Ascending aorta (tissue), 2 donors: ENCODE data around the gene TMBIM1. TPM values are rescaled to one million over a fixed set of nuclear protein-coding genes. Genes with fewer than 3 reads are reported as not detected.
A peak's percentile ranks its signal among the peaks of the same experiment; 100 is the strongest.

Experiments
- DNase-seq, 2 donors: peaks; one replicate each; pipeline ENCODE4 v3.0.0-alpha.2; 2019; ENCODE audit warnings: low spot score in 2 of 2
- H3K27ac ChIP-seq, 2 donors: fragments of 200-600 bp; sonication (generic); one replicate each; pipeline ENCODE4 v1.5.1; 2016 to 2017; ENCODE audit warnings: mild to moderate bottlenecking in 1 of 2
- H3K27me3 ChIP-seq: fragments of 200-600 bp; sonication (generic); one replicate; pipeline ENCODE4 v1.5.1; 2017
- H3K36me3 ChIP-seq, 2 donors: fragments of 200-600 bp; sonication (generic); one replicate each; pipeline ENCODE4 v1.5.1; 2016
- H3K4me1 ChIP-seq, 2 donors: fragments of 200-600 bp; sonication (generic); one replicate each; pipeline ENCODE4 v1.5.1; 2016 to 2017; ENCODE audit warnings: mild to moderate bottlenecking in 1 of 2
- H3K4me3 ChIP-seq, 2 donors: fragments of 200-600 bp; sonication (generic); one replicate each; pipeline ENCODE4 v1.5.1; 2016 to 2017; ENCODE audit warnings: mild to moderate bottlenecking in 1 of 2
- H3K9me3 ChIP-seq, 2 donors: fragments of 200-600 bp; sonication (generic); one replicate each; pipeline ENCODE4 v1.5.1; 2016
- intact Hi-C: fragments of 100-400 bp; cut with DNase I; formaldehyde crosslinking; loops from one replicate; pipeline ENCODE4 v1.15.1; 2023
- total RNA-seq: library from RNA; depleted of rRNA; stranded (reverse); fragments of >200 nt; gene quantifications from one replicate; pipeline ENCODE4 v1.1.0, GENCODE V29; 2016
- TF ChIP-seq, protein P1 (sequence below), 3 experiments: fragments of 200-600 bp in 2 of 3; fragments of 450-650 bp in 1 of 3; sonication (generic) in 2 of 3; IDR thresholded peaks; one replicate each; pipeline ENCODE4 v1.5.1; 2016 to 2019; ENCODE audit warnings: antibody characterized with exemption in 3 of 3, mild to moderate bottlenecking in 1 of 3, moderate library complexity in 1 of 3

Gene TMBIM1
- total RNA-seq, 1 donor from 2014 or later: 320 TPM

DNA sequence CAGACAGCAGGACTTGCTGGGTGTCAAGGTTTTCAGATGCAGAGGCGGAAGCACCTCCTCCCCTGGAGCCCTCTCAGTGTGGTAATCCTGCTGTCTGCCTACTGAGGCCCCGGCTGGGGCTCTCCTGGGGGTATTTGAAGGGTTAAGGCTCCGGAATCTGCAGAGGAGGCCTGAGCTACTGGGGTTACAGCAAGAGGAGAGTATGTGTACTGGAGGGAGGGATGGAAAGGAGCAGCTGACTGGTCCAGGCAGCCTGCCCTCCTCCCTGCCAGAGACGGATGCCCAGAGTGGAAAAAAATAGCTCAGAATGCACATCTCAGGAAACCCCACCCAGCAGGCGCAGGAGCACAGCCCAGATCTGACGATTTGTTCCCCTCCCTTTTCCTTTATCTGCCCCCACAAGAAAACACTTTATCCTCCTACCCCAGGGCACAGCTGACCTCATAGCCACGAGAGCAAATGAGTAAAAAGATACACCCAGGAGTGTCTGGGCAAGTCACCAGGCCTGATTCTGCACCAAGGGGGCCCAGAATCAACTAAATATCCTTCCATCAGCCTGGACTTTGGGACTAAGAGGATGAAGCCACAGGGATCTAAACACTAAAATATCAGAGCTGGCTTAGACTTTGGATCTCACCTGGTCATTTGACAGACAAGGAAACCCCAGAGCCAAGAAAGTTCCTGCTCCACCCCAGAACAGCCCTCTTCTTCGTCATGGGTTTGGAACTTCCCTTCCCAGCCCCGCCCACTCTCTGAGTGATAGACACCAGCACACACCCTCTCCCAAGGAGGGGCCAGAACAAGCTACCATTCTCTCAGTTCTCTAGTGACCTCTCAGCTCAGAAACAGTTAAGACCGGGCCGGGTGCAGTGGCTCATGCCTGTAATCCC is 5.5 kb downstream of the TMBIM1 start:
- H3K9me3 ChIP-seq: no peaks in the 10 kb centered on the region
- TF ChIP-seq, protein P1, sequence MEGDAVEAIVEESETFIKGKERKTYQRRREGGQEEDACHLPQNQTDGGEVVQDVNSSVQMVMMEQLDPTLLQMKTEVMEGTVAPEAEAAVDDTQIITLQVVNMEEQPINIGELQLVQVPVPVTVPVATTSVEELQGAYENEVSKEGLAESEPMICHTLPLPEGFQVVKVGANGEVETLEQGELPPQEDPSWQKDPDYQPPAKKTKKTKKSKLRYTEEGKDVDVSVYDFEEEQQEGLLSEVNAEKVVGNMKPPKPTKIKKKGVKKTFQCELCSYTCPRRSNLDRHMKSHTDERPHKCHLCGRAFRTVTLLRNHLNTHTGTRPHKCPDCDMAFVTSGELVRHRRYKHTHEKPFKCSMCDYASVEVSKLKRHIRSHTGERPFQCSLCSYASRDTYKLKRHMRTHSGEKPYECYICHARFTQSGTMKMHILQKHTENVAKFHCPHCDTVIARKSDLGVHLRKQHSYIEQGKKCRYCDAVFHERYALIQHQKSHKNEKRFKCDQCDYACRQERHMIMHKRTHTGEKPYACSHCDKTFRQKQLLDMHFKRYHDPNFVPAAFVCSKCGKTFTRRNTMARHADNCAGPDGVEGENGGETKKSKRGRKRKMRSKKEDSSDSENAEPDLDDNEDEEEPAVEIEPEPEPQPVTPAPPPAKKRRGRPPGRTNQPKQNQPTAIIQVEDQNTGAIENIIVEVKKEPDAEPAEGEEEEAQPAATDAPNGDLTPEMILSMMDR (IDR thresholded peaks at IDR 0.05): no peak
- intact Hi-C loops: loop anchor here (1.0 to 5.0 kb wide), 3 partner anchors 15 to 280 kb away; partner anchors contain the start of genes CNOT9, CTDSP1 and USP37

DNA sequence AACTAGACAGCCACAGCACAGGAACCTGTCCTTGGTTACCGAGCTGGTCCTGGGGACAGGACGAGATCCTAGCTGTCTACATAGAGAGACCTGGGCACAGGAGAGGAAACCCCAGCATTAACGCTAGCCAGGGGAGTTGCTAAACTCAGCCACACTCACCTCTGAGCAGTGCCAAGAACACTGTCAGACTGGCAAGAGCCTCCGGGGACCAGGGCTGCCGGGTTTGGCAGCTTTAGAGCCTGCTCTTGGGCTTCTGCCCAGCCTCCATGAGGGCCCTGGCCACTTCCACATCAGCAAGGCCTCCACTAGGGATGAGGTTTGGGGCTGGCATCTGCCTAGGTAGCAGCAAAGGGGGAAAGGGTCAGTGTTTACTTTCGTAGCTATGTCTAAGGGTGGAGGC is 6.7 kb downstream of the TMBIM1 start:
- peak; percentile 38 to 94 for DNase-seq
- no peaks in the 10 kb centered on the region for H3K9me3 ChIP-seq
- no peaks in the 10 kb centered on the region for H3K27me3 ChIP-seq
- intact Hi-C loops: loop anchor here (2.0 to 5.0 kb wide), 2 partner anchors 113 to 282 kb away; partner anchors contain the start of genes CNOT9, CTDSP1 and USP37
- TF ChIP-seq, protein P1 (IDR thresholded peaks at IDR 0.05): no peak
- H3K4me3 ChIP-seq: peak overlapping the region; percentile 48 to 68
- peak overlapping the region; percentile 98 to 99 for H3K27ac ChIP-seq
- peaks cover 13 to 24% of the 10 kb centered on the region in 2 donors for H3K36me3 ChIP-seq
- peaks cover 47 to 78% of the 10 kb centered on the region in 2 donors for H3K4me1 ChIP-seq

More for the DNA sequence above, 5.5 kb downstream of the TMBIM1 start:
- H3K36me3 ChIP-seq: peaks cover under 1 to 12% of the 10 kb centered on the region in 2 donors
- peak overlapping the region; percentile 48 to 68 for H3K4me3 ChIP-seq
- H3K4me1 ChIP-seq: peaks cover 44 to 70% of the 10 kb centered on the region in 2 donors
- DNase-seq: peak; percentile 91 to 97
- H3K27ac ChIP-seq: peak overlapping the region; percentile 98 to 99
- no peaks in the 10 kb centered on the region for H3K27me3 ChIP-seq

DNA sequence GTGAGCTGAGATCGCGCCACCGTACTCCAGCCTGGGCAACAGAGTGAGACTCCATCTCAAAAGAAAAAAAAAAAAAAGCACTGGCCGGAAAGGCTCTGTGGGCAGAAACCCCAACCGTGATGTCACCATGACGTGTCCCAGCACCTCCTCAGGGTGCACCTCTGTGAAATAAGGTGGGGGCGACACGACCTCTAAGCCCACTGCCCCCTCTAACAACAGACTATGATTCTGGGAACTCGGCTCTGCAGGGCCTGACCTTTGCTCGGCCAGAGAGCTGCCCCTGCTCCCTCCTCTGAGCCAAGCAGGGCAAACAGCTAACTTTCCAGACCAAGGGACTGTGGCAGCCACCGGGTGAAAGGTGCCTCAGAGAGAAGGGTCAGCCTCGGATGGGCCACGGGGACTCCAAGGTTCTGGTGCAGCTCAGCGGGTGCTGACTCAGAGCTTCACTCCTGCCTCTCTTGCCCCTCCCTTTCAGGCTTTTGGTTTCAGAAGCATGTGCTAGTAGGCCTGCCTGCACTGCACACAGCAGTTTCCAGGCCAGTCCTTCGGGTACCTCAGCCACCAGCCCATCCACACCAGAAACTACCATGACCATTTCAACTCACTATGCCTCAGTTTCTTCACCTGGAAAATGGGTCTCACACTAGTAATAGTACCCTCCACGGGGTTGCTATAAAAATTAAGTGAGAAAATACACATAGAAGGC is 8.0 kb downstream of the TMBIM1 start:
- intact Hi-C loops: no loop called here
- Histone ChIP-seq H3K27me3 (no peaks in the 10 kb centered on the region), H3K4me1 (peaks cover 47 to 75% of the 10 kb centered on the region in 2 donors), H3K4me3 (peak overlapping the region; percentile 24 to 68), H3K9me3 (no peaks in the 10 kb centered on the region), H3K27ac (peak overlapping the region; percentile 98 to 99), H3K36me3 (peaks cover 26 to 38% of the 10 kb centered on the region in 2 donors)
- peak in 1 of 2 donors; percentile 82 for DNase-seq
- TF ChIP-seq, protein P1 (IDR thresholded peaks at IDR 0.05): no peak

DNA sequence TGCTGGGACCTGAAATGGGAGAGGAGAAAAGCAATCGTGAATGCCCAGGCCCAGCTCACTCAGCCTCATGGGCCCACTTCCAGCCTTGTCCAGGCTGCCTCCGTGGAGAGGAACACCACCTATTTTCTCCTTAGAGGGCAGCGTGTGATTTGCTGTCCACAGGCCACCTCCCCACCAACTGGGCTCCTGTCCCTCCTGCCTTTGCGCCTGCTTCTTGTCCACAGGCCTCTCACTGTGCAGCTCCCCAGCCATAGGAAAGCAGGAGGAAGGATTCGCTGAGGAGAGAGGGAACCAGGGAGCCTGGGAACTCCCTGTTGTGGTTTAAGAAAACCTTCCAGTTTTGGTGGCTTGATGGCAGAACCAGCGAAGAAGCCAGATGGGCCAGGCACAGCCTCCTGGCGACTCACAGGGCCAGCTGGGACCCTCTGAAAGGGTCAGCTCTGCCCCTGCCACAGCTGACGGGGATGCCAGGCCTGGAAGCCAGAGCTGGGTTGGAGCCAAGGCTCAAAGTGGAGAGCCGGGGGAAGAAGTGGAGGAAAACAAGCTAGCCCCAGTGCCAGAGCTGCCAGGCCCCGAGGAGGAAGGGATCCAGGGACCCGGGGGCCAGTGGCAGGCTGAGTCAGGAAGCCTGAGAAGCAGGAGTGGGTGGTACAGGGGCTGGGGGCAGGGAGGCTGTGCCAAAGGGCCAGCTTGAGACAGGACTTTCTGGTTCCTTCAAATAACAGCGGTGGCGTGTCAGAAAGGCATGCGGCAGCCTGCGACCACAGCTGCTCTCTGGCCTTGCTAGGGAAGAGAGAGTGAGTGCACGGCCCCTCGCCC is 9.9 kb downstream of the TMBIM1 start:
- intact Hi-C loops: loop anchor here (1.0 kb wide), 1 partner anchor 10 kb away; no protein-coding TSS in a partner anchor

More for the DNA sequence above, 9.9 kb downstream of the TMBIM1 start:
- TF ChIP-seq, protein P1 (IDR thresholded peaks at IDR 0.05): no peak
- H3K27ac ChIP-seq: peak overlapping the region; percentile 98 to 99
- peaks cover 38 to 63% of the 10 kb centered on the region in 2 donors for H3K4me1 ChIP-seq
- no peaks in the 10 kb centered on the region for H3K27me3 ChIP-seq
- peak overlapping the region in 1 of 2 donors; percentile 68 for H3K4me3 ChIP-seq
- DNase-seq: peak in 1 of 2 donors; percentile 86
- no peaks in the 10 kb centered on the region for H3K9me3 ChIP-seq
- H3K36me3 ChIP-seq: peaks cover 45 to 57% of the 10 kb centered on the region in 2 donors
